HS-27A (cell line): ENCODE data around the gene GNG2.

Experiments
- DNase-seq: peaks from one replicate; pipeline ENCODE4 v3.0.0-alpha.2; 2012; ENCODE audit warnings: low read depth, missing footprints

Gene GNG2

DNA sequence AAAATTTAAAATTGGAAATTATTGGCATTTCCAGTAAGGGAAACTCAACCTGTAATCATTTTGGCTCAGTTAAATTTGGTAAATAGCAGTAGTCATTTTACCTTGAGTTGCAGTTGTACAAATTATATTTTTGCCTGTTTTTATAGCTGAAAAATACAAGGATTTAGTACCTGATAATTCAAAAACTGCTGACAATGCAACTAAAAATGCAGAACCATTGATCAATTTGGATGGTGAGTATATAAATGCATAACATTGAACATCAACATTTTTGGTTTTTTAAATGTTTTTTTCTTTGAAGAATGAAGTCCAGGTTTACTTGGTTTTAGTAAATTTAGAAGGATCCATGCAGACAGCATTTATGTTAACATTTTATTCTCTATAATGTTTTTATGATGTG lies 137.9 kb downstream of the GNG2 start:
- DNase-seq: no peak

GRCh38 chr14:51999084-51999483 lies 138.7 kb downstream of the GNG2 start:
- no peak for DNase-seq

DNA sequence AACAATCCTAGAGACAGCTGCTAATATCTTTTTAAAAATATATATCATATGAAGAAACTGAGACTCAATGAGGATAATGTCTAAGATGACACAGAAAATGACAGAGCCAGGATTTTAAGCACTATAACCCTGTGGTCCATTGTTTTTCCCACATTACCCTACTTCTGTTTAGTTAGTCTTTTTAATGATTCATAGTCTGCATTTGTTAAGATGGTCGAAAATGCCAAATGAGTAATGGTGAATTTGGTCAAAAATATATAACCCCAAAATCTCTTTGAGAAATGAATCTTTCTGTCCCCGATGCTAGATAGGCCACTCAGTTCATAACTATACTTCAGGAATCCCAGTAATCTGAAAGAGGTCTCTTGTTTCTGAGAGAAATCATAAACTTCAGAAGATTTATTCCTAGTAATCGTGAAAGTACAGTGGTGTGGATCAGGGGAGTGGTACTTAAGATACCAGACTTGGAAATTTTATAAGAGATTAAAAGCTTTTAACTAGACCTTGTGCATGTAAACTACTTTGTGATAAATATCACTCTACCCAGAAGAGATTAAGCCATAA lies 139.7 kb downstream of the GNG2 start:
- DNase-seq: no peak

GRCh38 chr14:52000696-52001095 lies 140.3 kb downstream of the GNG2 start:
- no peak for DNase-seq

DNA sequence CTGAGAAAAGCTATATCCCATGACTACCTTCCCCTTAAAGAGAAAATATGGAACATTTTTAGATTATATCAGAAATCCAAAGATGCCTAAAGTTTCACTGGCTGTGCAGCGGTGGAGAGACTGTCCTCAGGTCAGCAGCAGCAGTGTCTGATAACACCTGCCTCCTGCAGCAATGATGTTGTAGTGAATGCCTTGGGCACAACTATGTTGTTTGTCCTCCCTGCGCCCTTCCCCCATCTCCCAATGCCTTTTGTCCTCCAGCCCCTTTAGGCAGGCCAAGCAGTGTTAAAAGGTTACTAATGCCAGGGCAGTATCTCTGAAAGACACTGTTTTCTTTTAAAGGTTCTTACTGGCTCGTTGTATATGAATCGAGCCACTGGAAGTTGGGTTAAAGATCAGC lies 142.1 kb downstream of the GNG2 start:
- no peak for DNase-seq

- DNase-seq: no peak
These were observed 142.9 kb downstream of the GNG2 start for GRCh38 chr14:52003324-52003723.

- no peak for DNase-seq
These were observed 145.2 kb downstream of the GNG2 start for GRCh38 chr14:52005625-52006024.

DNA sequence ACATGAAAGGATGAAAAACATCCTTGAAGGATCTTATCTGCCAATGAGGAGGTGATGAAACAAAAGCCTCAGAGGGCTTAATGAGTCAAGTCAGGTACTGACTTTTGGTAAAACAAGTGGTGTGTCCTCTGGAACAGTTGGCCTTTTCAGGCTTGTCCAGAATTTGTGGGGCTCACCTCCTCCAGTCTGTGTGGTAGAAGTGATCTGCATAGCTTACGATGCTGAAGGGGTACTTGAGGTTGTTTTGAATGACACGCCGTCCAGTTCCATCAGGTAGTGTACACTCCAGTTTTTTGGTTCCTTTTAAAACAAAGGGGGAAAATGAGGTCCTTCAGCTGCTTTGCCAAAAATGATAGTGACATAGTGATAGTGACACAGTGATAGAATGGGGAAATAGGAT lies 145.9 kb downstream of the GNG2 start:
- no peak for DNase-seq

GRCh38 chr14:52007211-52007610 lies 146.8 kb downstream of the GNG2 start:
- DNase-seq: no peak

DNA sequence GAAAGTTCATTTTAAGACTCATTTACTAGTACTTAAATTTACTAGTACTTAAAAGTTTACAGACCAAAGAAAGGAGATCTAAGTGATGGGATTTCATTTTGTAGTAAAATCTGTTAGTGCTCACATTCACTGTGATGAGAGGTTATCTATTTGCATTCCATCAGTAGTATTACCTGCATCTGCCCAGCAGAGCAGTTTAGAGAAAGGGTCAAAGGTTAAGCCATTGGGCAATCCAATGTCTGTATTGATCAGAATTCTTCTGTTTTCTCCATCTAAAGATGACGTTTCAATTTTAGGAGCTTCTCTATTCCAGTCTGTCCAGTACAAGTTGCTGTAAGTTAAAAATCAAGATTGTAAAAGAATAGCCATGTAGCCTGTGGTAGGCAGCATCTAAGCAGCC lies 147.2 kb downstream of the GNG2 start:
- no peak for DNase-seq

- no peak for DNase-seq
These were observed 147.7 kb downstream of the GNG2 start for GRCh38 chr14:52008136-52008535.

DNA sequence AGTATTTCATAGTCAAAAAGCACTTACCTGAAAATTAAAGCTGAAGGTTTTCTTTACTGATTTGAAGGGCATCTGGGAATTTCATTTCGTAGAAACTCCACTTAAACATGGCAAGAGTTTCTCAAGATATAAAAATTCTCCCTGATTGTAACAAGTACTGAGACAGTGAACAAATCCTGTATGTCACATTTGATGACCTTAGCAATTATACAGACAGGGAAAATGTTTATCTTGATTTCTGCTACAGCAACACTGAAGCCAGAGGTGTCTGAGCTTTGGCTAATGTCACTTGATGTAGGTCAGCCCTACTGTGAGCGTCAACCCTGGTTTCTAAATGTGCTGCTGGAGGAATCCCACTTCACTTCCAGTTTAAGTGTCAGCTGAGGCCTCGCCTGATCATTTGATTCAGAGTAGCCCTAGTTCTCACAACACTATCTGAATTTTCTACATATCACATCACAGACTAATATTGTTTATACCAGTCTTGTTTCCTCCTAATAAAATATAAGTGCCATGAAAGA lies 149.8 kb downstream of the GNG2 start:
- no peak for DNase-seq

DNA sequence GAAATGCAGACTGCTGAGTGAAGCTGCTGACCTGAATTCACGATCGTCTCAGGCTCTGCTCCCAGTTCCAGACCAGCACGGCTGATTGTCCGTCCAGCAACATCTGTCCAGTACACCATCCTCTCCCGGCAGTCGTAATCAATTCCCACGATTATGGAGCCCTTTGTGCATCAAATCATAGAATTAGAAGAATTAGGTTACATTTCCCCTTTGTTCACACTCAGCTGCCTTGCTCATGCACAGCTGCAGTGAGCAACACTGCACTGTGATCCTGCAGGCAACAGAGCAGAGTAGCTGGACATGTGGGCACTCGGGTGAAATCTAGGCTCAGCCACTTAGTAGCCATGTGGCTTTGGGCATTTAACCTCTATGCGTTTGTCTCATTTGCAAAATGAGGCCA lies 151.1 kb downstream of the GNG2 start:
- DNase-seq: no peak

GRCh38 chr14:52012635-52013034 lies 152.2 kb downstream of the GNG2 start:
- no peak for DNase-seq

GRCh38 chr14:52013984-52014600 lies 153.7 kb downstream of the GNG2 start:
- no peak for DNase-seq

DNA sequence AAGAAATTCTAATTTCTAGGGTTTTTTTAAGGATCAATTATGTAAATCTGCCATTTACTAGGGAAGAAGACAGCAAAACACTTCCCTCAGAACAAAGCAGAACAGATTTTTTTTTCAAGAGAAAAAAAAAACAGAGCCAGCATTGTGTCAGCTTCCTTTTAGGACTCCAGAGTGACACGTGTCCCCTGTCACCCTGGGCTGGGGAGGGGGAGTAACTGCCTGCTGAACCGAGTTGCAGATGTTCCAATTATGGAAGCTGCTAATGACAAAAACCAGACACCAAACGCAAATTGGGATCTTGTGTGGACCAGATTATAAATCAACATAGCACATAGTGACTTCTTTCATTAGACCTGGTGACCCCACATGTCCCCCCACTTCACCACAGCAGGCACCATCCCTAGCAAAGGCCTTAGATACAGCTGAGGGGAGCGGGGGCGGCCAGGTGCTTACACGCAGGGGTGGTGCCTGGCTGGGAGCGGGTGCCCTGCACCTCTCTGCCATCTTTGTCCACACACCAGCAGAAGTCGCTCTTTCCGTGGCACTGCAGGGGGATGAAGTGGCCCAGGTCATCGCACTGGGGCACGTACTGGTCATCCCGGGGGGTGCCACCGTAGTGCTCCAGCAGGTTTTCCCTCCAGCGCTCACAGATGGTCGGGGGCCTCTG lies 154.3 kb downstream of the GNG2 start:
- DNase-seq: no peak

DNA sequence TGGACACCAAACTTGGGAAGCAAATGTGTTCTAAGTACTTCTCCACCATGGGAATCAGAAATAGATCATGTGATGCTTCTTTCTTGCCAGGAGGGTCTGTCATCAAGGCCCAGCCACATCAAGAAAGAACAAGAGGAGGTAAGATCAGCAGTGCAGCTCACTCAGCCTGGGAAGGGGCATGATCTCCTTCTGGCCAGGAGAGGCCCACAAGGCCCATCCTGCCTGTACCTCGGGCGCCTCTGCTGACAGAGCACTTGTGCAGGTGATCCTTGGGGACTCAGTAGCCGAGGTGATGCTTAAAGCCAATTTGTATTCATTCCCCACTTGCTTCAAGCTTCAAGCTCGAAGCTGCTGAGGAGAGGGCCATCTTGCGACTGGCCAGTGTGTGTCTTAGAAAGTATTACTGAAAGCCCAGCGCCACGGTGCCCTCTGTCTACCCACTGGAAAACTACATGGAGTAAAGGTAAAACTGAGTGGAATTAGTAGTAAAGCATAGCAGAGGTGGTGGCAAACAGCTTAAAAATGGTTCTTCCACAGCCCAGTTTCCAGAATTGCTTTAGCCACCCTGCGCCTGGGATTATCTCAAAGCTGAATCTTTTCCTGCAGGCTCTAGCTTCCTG lies 155.1 kb downstream of the GNG2 start:
- DNase-seq: no peak

- DNase-seq: no peak
These were observed 157.8 kb downstream of the GNG2 start for GRCh38 chr14:52018252-52018651.

- DNase-seq: no peak
These were observed 158.6 kb downstream of the GNG2 start for GRCh38 chr14:52018970-52019369.
